H1 (cell line): ENCODE data around the gene STK32C. TPM values are rescaled to one million over a fixed set of nuclear protein-coding genes. Genes with fewer than 3 reads are reported as not detected.
"Not testable (repeated sequence)": the region's sequence is repeated elsewhere in the genome, so short reads cannot be mapped to it uniquely, and the experiment has no call there.

Source experiments
- CTCF ChIA-PET: fragments of 300-600 bp; sonication (Branson Sonifier 250); formaldehyde crosslinking; loops from one replicate; lab custom pipeline; 2021; ENCODE audit not compliant: partially characterized antibody; lab: Charles Lee
- POLR2A ChIA-PET: fragments of 300-600 bp; sonication (Branson Sonifier 250); formaldehyde crosslinking; loops from one replicate; lab custom pipeline; 2021; ENCODE audit warnings: inconsistent platforms; ENCODE audit not compliant: partially characterized antibody; lab: Charles Lee
- DNase-seq, 2 experiments: peaks; one replicate each; pipeline versions ENCODE4 v3.0.0 to v3.0.0-alpha.2; 2010 to 2022; ENCODE audit warnings: low spot score in 2 of 2, low read depth in 1 of 2, mixed read lengths in 1 of 2
- FAIRE-seq: peaks from 2 replicates; lab custom pipeline; 2011; peaks lifted over from hg19 to GRCh38; lab: Jason Lieb, UNC
- H2AFZ ChIP-seq: 2 replicates; pipeline ENCODE4 v1.8.1; 2012; ENCODE audit warnings: low read length, inconsistent platforms
- H2AK5ac ChIP-seq: 2 replicates; pipeline ENCODE4 v1.6.1; 2013; ENCODE audit warnings: low read depth, low read length
- H2BK120ac ChIP-seq: replicated peaks from 2 replicates; pipeline ENCODE3; 2013; ENCODE audit warnings: low read depth, low read length, inconsistent platforms
- H2BK12ac ChIP-seq: 2 replicates; pipeline ENCODE4 v1.6.1; 2013; ENCODE audit warnings: low read depth, low read length
- H2BK15ac ChIP-seq: 2 replicates; pipeline ENCODE4 v1.6.1; 2013; ENCODE audit warnings: low read length
- H2BK20ac ChIP-seq: 2 replicates; pipeline ENCODE4 v1.6.1; 2013; ENCODE audit warnings: low read length
- H2BK5ac ChIP-seq: 2 replicates; pipeline ENCODE4 v1.6.1; 2013; ENCODE audit warnings: low read depth, low read length
- H3K14ac ChIP-seq: 2 replicates; pipeline ENCODE4 v1.6.1; 2013; ENCODE audit warnings: inconsistent platforms; ENCODE audit not compliant: insufficient read length
- H3K18ac ChIP-seq: 2 replicates; pipeline ENCODE4 v1.6.1; 2013; ENCODE audit warnings: low read length; ENCODE audit errors: extremely low read depth
- H3K23ac ChIP-seq: 2 replicates; pipeline ENCODE4 v1.6.1; 2013; ENCODE audit warnings: inconsistent platforms; ENCODE audit not compliant: insufficient read length
- H3K23me2 ChIP-seq: 2 replicates; pipeline ENCODE4 v1.6.1; 2013; ENCODE audit warnings: low read depth, low read length
- H3K27ac ChIP-seq: 2 replicates; pipeline ENCODE4 v1.6.1; 2011; ENCODE audit warnings: low read depth, low read length, inconsistent platforms
- H3K27me3 ChIP-seq, 4 experiments: replicated peaks in 1 of 4; 1 replicate in 1 of 4; 2 replicates in 3 of 4; pipeline versions ENCODE4 v1.6.1 to v1.8.1; 2011 to 2013; ENCODE audit warnings: low read length in 3 of 4, mild to moderate bottlenecking in 3 of 4, inconsistent platforms in 2 of 4, mixed read lengths in 2 of 4, moderate library complexity in 1 of 4; ENCODE audit not compliant: control insufficient read depth in 3 of 4, insufficient read depth in 3 of 4; ENCODE audit errors: extremely low read depth in 1 of 4
- H3K36me3 ChIP-seq, 4 experiments: 2 replicates each; pipeline versions ENCODE4 v1.6.1 to v1.8.1; 2011 to 2013; ENCODE audit warnings: mild to moderate bottlenecking in 4 of 4, low read length in 3 of 4, moderate library complexity in 2 of 4, control low read depth in 1 of 4, inconsistent platforms in 1 of 4; ENCODE audit not compliant: insufficient read depth in 4 of 4, control insufficient read depth in 2 of 4
- H3K4ac ChIP-seq: replicated peaks from 2 replicates; pipeline ENCODE3; 2013; ENCODE audit warnings: low read length, low read depth, mixed read lengths, inconsistent platforms; ENCODE audit not compliant: insufficient read length
- H3K4me1 ChIP-seq, 4 experiments: replicated peaks in 1 of 4; 1 replicate in 1 of 4; 2 replicates in 3 of 4; pipeline versions ENCODE4 v1.6.1 to v1.8.1; 2011 to 2013; ENCODE audit warnings: low read length in 3 of 4, inconsistent platforms in 2 of 4, mixed read lengths in 1 of 4; ENCODE audit not compliant: insufficient read depth in 4 of 4, control insufficient read depth in 3 of 4
- H3K4me2 ChIP-seq, 2 experiments: 2 replicates each; pipeline versions ENCODE4 v1.6.1 to v1.8.1; 2011 to 2013; ENCODE audit warnings: low read depth in 2 of 2, low read length in 2 of 2, control low read depth in 1 of 2, inconsistent platforms in 1 of 2, mild to moderate bottlenecking in 1 of 2; ENCODE audit not compliant: insufficient read depth in 1 of 2
- H3K4me3 ChIP-seq, 4 experiments: fragments of 200-600, 300-600 bp in 1 of 4; sonication (generic), shearing (Covaris generic), sonication (Bioruptor Twin) in 1 of 4; 2 replicates each; pipeline versions ENCODE4 v1.5.1 to v1.8.1; 2011 to 2016; ENCODE audit warnings: low read length in 4 of 4, low read depth in 3 of 4, control low read depth in 2 of 4, inconsistent platforms in 2 of 4, mild to moderate bottlenecking in 2 of 4, mixed read lengths in 1 of 4, moderate library complexity in 1 of 4; ENCODE audit not compliant: insufficient read depth in 2 of 4; ENCODE audit errors: extremely low read depth in 1 of 4
- H3K56ac ChIP-seq: replicated peaks from 2 replicates; pipeline ENCODE3; 2013; ENCODE audit warnings: low read depth, mild to moderate bottlenecking, mixed read lengths, low read length, inconsistent platforms; ENCODE audit not compliant: insufficient read length
- H3K79me1 ChIP-seq: 2 replicates; pipeline ENCODE4 v1.6.1; 2013; ENCODE audit warnings: low read depth, low read length, control low read depth
- H3K79me2 ChIP-seq, 2 experiments: 2 replicates each; pipeline versions ENCODE4 v1.6.1 to v1.8.1; 2012 to 2013; ENCODE audit warnings: low read length in 2 of 2, mild to moderate bottlenecking in 2 of 2, inconsistent platforms in 1 of 2; ENCODE audit not compliant: insufficient read depth in 2 of 2, control insufficient read depth in 1 of 2
- H3K9ac ChIP-seq, 4 experiments: replicated peaks in 1 of 4; 1 replicate in 1 of 4; 2 replicates in 3 of 4; pipeline versions ENCODE4 v1.6.1 to v1.8.1; 2011 to 2013; ENCODE audit warnings: low read depth in 3 of 4, low read length in 3 of 4, control low read depth in 2 of 4, mild to moderate bottlenecking in 2 of 4, moderate library complexity in 2 of 4, inconsistent platforms in 1 of 4; ENCODE audit errors: extremely low read depth in 1 of 4
- H3K9me3 ChIP-seq, 2 experiments: 2 replicates each; pipeline versions ENCODE4 v1.6.1 to v1.8.1; 2012 to 2013; ENCODE audit warnings: mild to moderate bottlenecking in 2 of 2, moderate library complexity in 2 of 2, control low read depth in 1 of 2, inconsistent platforms in 1 of 2, low read depth in 1 of 2, low read length in 1 of 2, mixed read lengths in 1 of 2; ENCODE audit not compliant: insufficient read depth in 2 of 2
- H4K20me1 ChIP-seq, 2 experiments: replicated peaks in 1 of 2; 2 replicates each; pipeline versions ENCODE3 to v1.8.1; 2011 to 2013; ENCODE audit warnings: inconsistent platforms in 2 of 2, low read length in 2 of 2, mild to moderate bottlenecking in 1 of 2; ENCODE audit not compliant: insufficient read depth in 2 of 2, control insufficient read depth in 1 of 2
- H4K5ac ChIP-seq: 2 replicates; pipeline ENCODE4 v1.6.1; 2013; ENCODE audit warnings: low read length, low read depth, mixed read lengths, inconsistent platforms; ENCODE audit not compliant: insufficient read length
- H4K8ac ChIP-seq: 2 replicates; pipeline ENCODE4 v1.8.0; 2013; ENCODE audit warnings: mild to moderate bottlenecking, moderate library complexity, low read length, inconsistent platforms; ENCODE audit not compliant: insufficient read depth; ENCODE audit errors: extremely low read depth
- H4K91ac ChIP-seq: replicated peaks from 2 replicates; pipeline ENCODE3; 2013; ENCODE audit warnings: low read length, mixed read lengths, inconsistent platforms; ENCODE audit not compliant: insufficient read length
- BRCA1 ChIP-seq: IDR thresholded peaks from 2 replicates; pipeline ENCODE4 v1.6.1; 2012; ENCODE audit warnings: low read depth, low read length, improper control_type of control experiment
- WGBS, 2 experiments: shearing (Covaris generic) in 1 of 2; methylation state at CpG; one replicate each; pipeline versions ENCODE4 v1.1.6 to v1.1.7; 2013 to 2015; ENCODE audit warnings: low lambda C conversion rate in 2 of 2, mixed read lengths in 2 of 2, inconsistent platforms in 1 of 2, low coverage in 1 of 2, missing lambda C conversion rate in 1 of 2; ENCODE audit not compliant: insufficient replicate concordance in 2 of 2, insufficient coverage in 1 of 2, insufficient read length in 1 of 2; ENCODE audit errors: extremely low coverage in 1 of 2, missing lambda C conversion rate in 1 of 2; 5-methylcytosine and 5-hydroxymethylcytosine counted together
- polyA plus RNA-seq, 7 experiments: library from polyadenylated mRNA; depleted of rRNA in 3 of 7; stranded (reverse) in 5 of 7; unstranded in 2 of 7; fragments of >200 nt in 5 of 7; fragments of 200-250 nt in 2 of 7; gene quantifications; 1 replicate in 5 of 7; 2 replicates in 1 of 7; 4 replicates in 1 of 7; pipeline versions ENCODE4 v1.2.1 to v1.2.3, GENCODE V29; 2011 to 2013; ENCODE audit warnings: missing spikeins in 2 of 7, mixed read lengths in 2 of 7
- total RNA-seq: library from RNA; stranded (reverse); fragmentation: NEBNext Ultra II Directional; extraction: Animal tissue kit (Norgen Biotek cat#: 25700); gene quantifications from 2 replicates; pipeline ENCODE4 v1.2.1, GENCODE V29; 2021

Gene STK32C
- total and polyA plus RNA-seq, 2 of the 8 experiments (the other 6 are each of a cell fraction or from before 2014, with no cell fraction given) = 10.6 to 15.6 TPM

- no peak overlapping the region for H3K4ac ChIP-seq
- H3K79me2 ChIP-seq = no peaks in the 10 kb centered on the region
- no peak overlapping the region for H2BK20ac ChIP-seq
- no peak overlapping the region for H3K27ac ChIP-seq
- peaks cover 0 to 2% of the 10 kb centered on the region in 2 experiments for H4K20me1 ChIP-seq
- ChIA-PET POLR2A (interaction anchor here (1.7 kb wide), 1 partner anchor 127 kb away, joined by 3 read pairs; no protein-coding TSS in a partner anchor), CTCF (interaction anchor here (0.5 to 3.8 kb wide), 14 partner anchors 11 to 411 kb away, joined by 3 to 21 read pairs (median 3); no protein-coding TSS in a partner anchor)
- no peak overlapping the region for H3K9ac ChIP-seq
- 80% methylated on average over 21 of the region's 21 CpGs; no CpG with 5 or more reads in 1 of the 2 experiments for WGBS, 2 experiments
- H3K4me3 ChIP-seq = no peak overlapping the region
- no peak for FAIRE-seq
- no peak overlapping the region for H2AK5ac ChIP-seq
- no peak overlapping the region for H2BK12ac ChIP-seq
- no peak for DNase-seq
- H3K56ac ChIP-seq = no peak overlapping the region
- peak overlapping the region; percentile 23; the same call in 1 of the 2 replicates for H4K8ac ChIP-seq
- no peaks in the 10 kb centered on the region for H3K27me3 ChIP-seq
- no peak overlapping the region for H2BK120ac ChIP-seq
- TF ChIP-seq BRCA1 = no peak
- TF ChIP-seq, all 59 proteins: peak for 0
- no peak overlapping the region for H4K5ac ChIP-seq
- no peak overlapping the region for H3K14ac ChIP-seq
- no peak overlapping the region for H4K91ac ChIP-seq
- no peaks in the 10 kb centered on the region; the same call in 1 of the 2 replicates for H3K79me1 ChIP-seq
- no peaks in the 10 kb centered on the region for H3K23me2 ChIP-seq
- no peak overlapping the region for H2BK15ac ChIP-seq
- H2AFZ ChIP-seq = no peak overlapping the region
- H3K18ac ChIP-seq = no peak overlapping the region; the same call in 1 of the 2 replicates
- H3K36me3 ChIP-seq = no peaks in the 10 kb centered on the region; a peak in 1 of 8 replicates
- peaks cover 8 to 10% of the 10 kb centered on the region in 2 experiments for H3K9me3 ChIP-seq
- no peak overlapping the region for H2BK5ac ChIP-seq
- no peaks in the 10 kb centered on the region; a peak in 1 of 7 replicates for H3K4me1 ChIP-seq
- H3K23ac ChIP-seq = no peak overlapping the region
- no peak overlapping the region for H3K4me2 ChIP-seq
Measured at GRCh38 chr10:132222726-132223125, 85.0 kb downstream of the STK32C start.

- H4K8ac ChIP-seq, H3K79me1 ChIP-seq, H3K27me3 ChIP-seq, H4K91ac ChIP-seq, H4K20me1 ChIP-seq, H3K23ac ChIP-seq, POLR2A ChIA-PET, H3K14ac ChIP-seq, H2AFZ ChIP-seq, H2BK5ac ChIP-seq, H3K27ac ChIP-seq, H2BK20ac ChIP-seq, DNase-seq, H2BK15ac ChIP-seq, H3K4ac ChIP-seq, H2BK12ac ChIP-seq, H3K4me3 ChIP-seq, H2AK5ac ChIP-seq, H2BK120ac ChIP-seq, H3K4me2 ChIP-seq, H3K4me1 ChIP-seq, H3K56ac ChIP-seq, H3K9ac ChIP-seq, H3K36me3 ChIP-seq, H3K23me2 ChIP-seq, H3K18ac ChIP-seq, H4K5ac ChIP-seq, FAIRE-seq, H3K79me2 ChIP-seq: not testable (repeated sequence)
- H3K9me3 ChIP-seq = peaks cover 21 to 22% of the 10 kb centered on the region in 2 experiments
- 92% methylated on average over 17 of the region's 18 CpGs; no CpG with 5 or more reads in 1 of the 2 experiments for WGBS, 2 experiments
- CTCF ChIA-PET = interaction anchor here (0.6 to 1.0 kb wide), 2 partner anchors 19 to 46 kb away, joined by 3 read pairs; no protein-coding TSS in a partner anchor
Measured at GRCh38 chr10:132220996-132221395, 86.8 kb downstream of the STK32C start.
